ENCODE data around the gene SNTG2. TPM values are rescaled to one million over a fixed set of nuclear protein-coding genes. Genes with fewer than 3 reads are reported as not detected.

The SNTG2 gene
- total RNA-seq: not detected in 2 replicates

DNA sequence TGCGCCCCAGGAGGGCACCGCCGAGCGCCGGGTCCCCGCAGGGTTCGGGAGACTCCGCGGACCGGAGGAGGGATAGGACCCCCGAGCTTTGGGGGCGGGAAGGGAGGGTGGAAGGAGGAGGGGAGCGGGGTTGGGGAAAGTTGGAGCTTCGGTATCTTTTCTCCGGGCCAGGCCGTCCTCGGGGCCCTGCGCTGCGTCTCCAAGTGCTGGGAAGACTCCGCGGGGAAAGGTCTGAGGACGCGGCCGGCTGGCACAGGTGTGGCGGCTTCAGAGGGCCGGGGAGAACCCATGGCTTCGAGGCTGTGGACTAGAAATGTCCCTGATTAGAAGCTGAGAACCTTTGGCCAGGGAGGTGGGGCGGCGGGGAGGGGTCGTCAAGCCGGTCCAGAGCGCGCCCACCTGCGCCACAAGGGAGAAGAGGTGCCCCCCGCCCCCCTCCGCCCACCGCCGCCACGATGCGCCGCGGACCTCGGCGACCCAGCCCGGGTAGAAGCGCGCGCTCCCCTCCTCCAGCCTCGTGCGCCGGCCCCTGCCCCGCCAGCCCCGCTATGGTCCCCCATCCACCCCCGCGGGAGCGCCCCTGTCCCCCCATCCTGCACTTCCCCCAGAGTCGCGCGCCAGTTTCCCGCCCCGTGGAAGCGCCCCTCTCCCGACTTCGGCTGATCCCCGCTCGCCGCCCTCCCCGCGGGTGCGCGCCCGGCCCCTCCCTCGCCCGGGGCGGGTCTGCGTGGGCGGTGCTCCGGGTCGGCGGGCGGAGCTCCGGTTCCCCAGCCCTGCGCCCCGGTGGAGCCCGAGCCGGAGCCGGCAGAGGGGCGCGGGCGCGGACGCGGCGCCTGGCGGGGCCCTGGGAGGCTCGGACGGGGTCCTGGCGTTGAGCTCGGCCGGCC lies at the start of gene SNTG2:
Gene SNTG2, plus strand, starts transcription at position 770 of the 887 bp plus-strand sequence. CDS start 148 bp downstream, outside the sequence.

DNA sequence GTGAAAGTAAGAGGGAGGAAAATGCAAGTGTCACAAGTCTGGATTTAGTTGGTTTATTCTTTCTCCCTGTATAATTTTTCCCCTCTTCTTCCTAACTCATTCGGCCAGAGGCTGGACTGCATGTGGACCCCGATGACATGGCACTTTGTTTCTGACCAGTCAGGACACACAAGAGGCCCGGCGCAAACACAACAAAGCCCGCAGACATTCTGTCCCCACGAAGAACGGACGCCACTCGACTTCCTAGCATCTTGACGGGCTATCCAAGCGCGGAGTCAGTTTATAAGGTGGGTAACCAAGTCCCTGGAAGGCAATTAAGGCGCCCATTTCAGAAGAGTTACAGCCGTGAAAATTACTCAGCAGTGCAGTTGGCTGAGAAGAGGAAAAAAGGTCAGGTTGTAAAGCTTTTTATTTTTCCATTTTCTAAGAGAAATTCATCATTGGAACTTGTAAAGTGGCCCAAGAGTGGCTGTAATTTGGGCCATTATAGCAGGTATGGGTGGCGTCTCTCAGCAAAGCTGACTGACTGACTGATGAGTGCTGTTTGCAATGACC lies 462.6 kb downstream of the SNTG2 start, which contains the start of gene TPO:
Gene TPO, plus strand, starts transcription at position 308 of the 555 bp plus-strand sequence. CDS start 946 bp downstream, outside the sequence.

